ENCODE results near the gene OR51B6. TPM values are rescaled to one million over a fixed set of nuclear protein-coding genes. Genes with fewer than 3 reads are reported as not detected.
"Not testable (repeated sequence)": the region's sequence is repeated elsewhere in the genome, so short reads cannot be mapped to it uniquely, and the experiment has no call there.

The OR51B6 gene
- total RNA-seq, 1 donor: not detected

DNA sequence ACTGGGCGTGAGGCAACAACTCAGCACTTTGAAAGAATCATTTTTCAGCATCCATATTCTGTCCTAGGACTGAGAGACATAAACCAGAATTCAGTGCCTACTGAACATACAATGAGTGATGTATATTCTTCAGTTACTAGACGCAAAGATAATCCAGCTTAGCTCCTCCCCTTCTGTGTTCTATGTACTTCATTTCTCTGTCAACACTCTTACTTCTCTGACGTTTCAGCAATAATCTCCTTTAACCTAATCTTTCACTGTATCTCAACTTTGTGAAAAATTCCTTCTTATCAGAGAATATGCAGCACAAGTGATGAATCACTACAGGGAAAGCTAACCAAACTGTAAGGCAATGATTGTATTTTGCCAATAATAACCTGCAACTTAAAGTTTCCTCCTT is 5.5 kb upstream of the OR51B6 start:
- DNase-seq (ENCODE audit: low read depth): peak; percentile 45
- H3K4me3 ChIP-seq (ENCODE audit: low read depth, low read length): no peak overlapping the region
- TF ChIP-seq, protein P1, sequence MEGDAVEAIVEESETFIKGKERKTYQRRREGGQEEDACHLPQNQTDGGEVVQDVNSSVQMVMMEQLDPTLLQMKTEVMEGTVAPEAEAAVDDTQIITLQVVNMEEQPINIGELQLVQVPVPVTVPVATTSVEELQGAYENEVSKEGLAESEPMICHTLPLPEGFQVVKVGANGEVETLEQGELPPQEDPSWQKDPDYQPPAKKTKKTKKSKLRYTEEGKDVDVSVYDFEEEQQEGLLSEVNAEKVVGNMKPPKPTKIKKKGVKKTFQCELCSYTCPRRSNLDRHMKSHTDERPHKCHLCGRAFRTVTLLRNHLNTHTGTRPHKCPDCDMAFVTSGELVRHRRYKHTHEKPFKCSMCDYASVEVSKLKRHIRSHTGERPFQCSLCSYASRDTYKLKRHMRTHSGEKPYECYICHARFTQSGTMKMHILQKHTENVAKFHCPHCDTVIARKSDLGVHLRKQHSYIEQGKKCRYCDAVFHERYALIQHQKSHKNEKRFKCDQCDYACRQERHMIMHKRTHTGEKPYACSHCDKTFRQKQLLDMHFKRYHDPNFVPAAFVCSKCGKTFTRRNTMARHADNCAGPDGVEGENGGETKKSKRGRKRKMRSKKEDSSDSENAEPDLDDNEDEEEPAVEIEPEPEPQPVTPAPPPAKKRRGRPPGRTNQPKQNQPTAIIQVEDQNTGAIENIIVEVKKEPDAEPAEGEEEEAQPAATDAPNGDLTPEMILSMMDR (IDR thresholded peaks at IDR 0.05; ENCODE audit: insufficient read depth, low read depth, low read length): no peak

- TF ChIP-seq, protein P1 (IDR thresholded peaks at IDR 0.05; ENCODE audit: insufficient read depth, low read depth, low read length): no peak
- DNase-seq (ENCODE audit: low read depth): no peak
- H3K4me3 ChIP-seq (ENCODE audit: low read depth, low read length): no peak overlapping the region
Measured at GRCh38 chr11:5348551-5349194, 2.6 kb upstream of the OR51B6 start.

DNA sequence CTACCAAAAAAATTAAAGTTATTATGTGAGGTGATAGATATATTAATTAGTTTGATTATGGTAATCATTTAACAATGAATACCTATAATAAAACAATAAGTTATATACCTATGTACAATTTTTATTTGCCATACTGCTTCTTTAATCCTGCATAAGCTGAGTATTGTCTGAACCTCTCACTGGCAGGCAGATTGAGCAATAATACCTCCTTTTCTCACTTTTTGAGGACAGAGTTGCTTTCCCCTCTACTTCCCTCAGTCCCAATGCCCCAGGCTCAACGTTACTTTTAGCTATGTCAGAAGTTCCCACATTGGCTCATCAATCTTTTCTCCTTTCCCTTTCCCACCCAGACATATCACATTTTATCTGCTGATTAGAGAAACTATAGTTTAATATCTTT is 1.8 kb upstream of the OR51B6 start:
- no peak overlapping the region for H3K4me3 ChIP-seq (ENCODE audit: low read depth, low read length)
- TF ChIP-seq, protein P1 (IDR thresholded peaks at IDR 0.05; ENCODE audit: insufficient read depth, low read depth, low read length): no peak
- no peak for DNase-seq (ENCODE audit: low read depth)

GRCh38 chr11:5356031-5356430 is 4.7 kb downstream of the OR51B6 start:
- not testable (repeated sequence) for DNase-seq (ENCODE audit: low read depth); H3K4me3 ChIP-seq (ENCODE audit: low read depth, low read length)

DNA sequence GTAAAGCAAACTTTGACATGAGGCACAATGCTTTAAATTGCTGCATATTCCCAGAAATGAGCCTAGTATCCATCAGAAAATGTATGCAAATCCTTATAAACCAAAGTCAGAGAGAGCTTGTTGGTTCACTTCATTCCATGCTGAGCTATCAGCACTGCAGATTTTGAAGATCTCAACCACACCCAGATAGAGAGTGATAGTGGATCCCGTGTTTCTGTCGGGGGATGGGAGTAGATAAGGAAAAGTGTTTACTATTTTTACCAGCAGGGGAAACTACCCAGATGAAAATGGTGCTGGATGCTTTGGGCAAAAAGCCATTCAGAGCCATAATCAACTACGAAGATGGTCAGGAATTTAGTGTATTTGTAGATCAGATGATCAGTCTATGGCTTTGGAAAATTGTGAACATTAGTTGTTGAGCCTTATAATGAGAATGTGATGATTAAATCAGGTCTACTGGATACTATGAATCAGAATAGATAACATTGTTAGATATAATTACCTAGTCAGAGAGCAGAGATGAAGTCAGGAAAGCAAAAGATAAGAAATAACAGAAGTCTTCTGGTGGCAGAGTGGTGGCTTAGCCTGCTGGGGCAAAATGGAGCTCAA is 10.8 kb downstream of the OR51B6 start:
- TF ChIP-seq, protein P1 (IDR thresholded peaks at IDR 0.05; ENCODE audit: insufficient read depth, low read depth, low read length): no peak
- DNase-seq (ENCODE audit: low read depth): no peak
- no peak overlapping the region for H3K4me3 ChIP-seq (ENCODE audit: low read depth, low read length)

DNA sequence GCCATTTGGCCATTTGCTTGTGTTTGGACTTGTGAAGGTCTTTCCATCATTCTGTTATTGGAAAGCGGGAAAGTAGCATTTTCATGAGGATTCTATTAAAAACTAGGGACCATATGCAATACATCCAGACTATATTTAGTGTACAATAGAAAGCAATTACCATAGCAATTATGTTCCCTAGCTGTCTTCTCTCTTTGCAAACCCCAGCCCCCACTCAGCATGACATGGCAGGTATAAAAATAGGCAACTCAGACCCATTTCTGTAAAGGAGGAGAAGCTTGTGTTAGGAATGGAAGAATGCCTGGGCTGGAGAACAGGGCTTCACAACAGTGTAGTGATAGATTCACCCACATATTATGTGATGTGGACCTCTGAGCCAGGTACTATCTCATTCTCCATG is 12.4 kb downstream of the OR51B6 start:
- TF ChIP-seq, protein P1 (IDR thresholded peaks at IDR 0.05; ENCODE audit: insufficient read depth, low read depth, low read length): no peak
- no peak overlapping the region for H3K4me3 ChIP-seq (ENCODE audit: low read depth, low read length)
- DNase-seq (ENCODE audit: low read depth): no peak

DNA sequence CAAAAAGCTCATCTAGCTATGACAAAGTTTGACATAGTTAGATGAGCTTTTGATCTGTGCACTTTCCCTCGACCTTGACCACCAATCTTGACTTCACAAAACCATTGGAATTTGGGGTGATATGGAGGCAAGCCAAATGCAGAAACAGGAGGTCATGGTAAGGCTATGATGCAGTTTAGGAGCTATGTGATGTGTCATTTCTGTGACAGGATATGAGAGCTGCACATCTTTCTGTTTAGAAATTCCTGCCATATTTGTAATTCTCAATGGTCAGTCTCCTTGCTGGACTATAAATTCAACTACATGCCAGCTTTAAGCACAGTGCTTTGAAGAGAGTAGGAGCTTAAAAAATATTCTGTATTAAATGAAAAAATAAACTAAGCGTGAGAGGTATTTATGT is 12.9 kb downstream of the OR51B6 start:
- no peak overlapping the region for H3K4me3 ChIP-seq (ENCODE audit: low read depth, low read length)
- TF ChIP-seq, protein P1 (IDR thresholded peaks at IDR 0.05; ENCODE audit: insufficient read depth, low read depth, low read length): no peak
- peak; percentile 49 for DNase-seq (ENCODE audit: low read depth)

DNA sequence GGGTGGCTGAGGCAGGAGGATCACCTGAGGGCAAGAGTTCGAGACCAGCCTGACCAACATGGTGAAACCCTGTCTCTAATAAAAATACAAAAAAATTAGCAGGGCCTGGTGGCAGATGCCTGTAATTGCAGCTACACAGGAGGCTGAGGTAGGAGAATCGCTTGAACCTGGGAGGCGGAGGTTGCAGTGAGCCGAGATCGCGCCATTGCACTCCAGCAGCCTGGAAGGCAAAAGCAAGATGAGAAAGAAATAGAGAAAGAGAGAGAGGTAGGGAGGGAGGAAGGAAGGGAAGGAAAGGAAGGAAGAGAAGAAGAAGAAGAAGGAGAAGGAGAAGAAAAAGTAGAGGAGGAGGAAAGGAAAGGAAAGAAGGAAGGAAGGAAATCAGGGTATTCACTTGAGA is 15.1 kb downstream of the OR51B6 start:
- not testable (repeated sequence) for DNase-seq (ENCODE audit: low read depth); H3K4me3 ChIP-seq (ENCODE audit: low read depth, low read length)
